Measurements from ENCODE around the gene NSD2.

DNA sequence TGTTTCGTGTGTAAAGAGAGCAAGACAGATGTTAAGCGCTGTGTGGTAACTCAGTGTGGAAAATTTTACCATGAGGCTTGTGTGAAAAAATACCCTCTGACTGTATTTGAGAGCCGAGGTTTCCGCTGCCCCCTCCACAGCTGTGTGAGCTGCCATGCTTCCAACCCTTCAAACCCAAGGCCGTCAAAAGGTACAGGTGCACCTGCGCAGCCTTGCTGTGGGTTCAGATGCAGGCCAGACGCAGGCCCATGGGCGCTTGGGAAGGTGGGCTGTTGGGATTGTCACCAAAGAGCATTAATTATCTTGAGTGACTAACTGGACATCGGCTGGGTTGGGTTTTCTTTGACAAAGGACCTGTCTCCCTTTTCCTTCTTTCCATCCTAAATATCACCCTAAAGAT is 82.1 kb downstream of the NSD2 start:
- TF ChIP-seq, protein P1, sequence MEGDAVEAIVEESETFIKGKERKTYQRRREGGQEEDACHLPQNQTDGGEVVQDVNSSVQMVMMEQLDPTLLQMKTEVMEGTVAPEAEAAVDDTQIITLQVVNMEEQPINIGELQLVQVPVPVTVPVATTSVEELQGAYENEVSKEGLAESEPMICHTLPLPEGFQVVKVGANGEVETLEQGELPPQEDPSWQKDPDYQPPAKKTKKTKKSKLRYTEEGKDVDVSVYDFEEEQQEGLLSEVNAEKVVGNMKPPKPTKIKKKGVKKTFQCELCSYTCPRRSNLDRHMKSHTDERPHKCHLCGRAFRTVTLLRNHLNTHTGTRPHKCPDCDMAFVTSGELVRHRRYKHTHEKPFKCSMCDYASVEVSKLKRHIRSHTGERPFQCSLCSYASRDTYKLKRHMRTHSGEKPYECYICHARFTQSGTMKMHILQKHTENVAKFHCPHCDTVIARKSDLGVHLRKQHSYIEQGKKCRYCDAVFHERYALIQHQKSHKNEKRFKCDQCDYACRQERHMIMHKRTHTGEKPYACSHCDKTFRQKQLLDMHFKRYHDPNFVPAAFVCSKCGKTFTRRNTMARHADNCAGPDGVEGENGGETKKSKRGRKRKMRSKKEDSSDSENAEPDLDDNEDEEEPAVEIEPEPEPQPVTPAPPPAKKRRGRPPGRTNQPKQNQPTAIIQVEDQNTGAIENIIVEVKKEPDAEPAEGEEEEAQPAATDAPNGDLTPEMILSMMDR (IDR thresholded peaks at IDR 0.05; ENCODE audit: poor library complexity) = no peak
- TF ChIP-seq EZH2 (IDR thresholded peaks at IDR 0.05; ENCODE audit: borderline replicate concordance) = no peak
